GM23338 (cell line): ENCODE measurements around the gene EXOC4.

Experiments
- CREB1 ChIP-seq: fragments of 250-450 bp; sonication (Bioruptor Pico); IDR thresholded peaks from 2 replicates; pipeline ENCODE4 v1.5.0; 2020; ENCODE audit warnings: low read depth, mild to moderate bottlenecking, moderate library complexity
- CTCF ChIP-seq, 2 experiments: fragments of 200-600 bp in 1 of 2; sonication (generic) in 1 of 2; conservative IDR thresholded peaks; 2 replicates each; pipeline versions ENCODE4 v1.5.1 to v1.6.1; 2016 to 2017; ENCODE audit warnings: antibody characterized with exemption in 2 of 2, low read depth in 2 of 2, mild to moderate bottlenecking in 2 of 2, moderate library complexity in 1 of 2
- EZH2 ChIP-seq: fragments of 200-600 bp; sonication (generic); IDR thresholded peaks from one replicate; pipeline ENCODE4 v1.8.0; 2017; ENCODE audit warnings: antibody characterized with exemption, mild to moderate bottlenecking, low read depth; ENCODE audit not compliant: unreplicated experiment
- EZH2phosphoT487 ChIP-seq: fragments of 200-600 bp; sonication (generic); IDR thresholded peaks from one replicate; pipeline ENCODE4 v1.8.1; 2018; ENCODE audit warnings: antibody characterized with exemption; ENCODE audit not compliant: unreplicated experiment
- JUNB ChIP-seq: IDR thresholded peaks from one replicate; pipeline ENCODE4 v1.6.1; 2016; ENCODE audit warnings: antibody characterized with exemption; ENCODE audit not compliant: unreplicated experiment
- NANOG ChIP-seq: IDR thresholded peaks from 2 replicates; pipeline ENCODE4 v1.6.1; 2016; ENCODE audit warnings: antibody characterized with exemption, borderline replicate concordance
- POLR2AphosphoS5 ChIP-seq: IDR thresholded peaks from 2 replicates; pipeline ENCODE4 v1.6.1; 2016; ENCODE audit warnings: antibody characterized with exemption, low read depth
- REST ChIP-seq: IDR thresholded peaks from one replicate; pipeline ENCODE4 v1.6.1; 2018; ENCODE audit warnings: antibody characterized with exemption; ENCODE audit not compliant: unreplicated experiment
- ZNF114 ChIP-seq: fragments of 250-450 bp; sonication (Bioruptor Pico); IDR thresholded peaks from 2 replicates; pipeline ENCODE4 v1.5.0; 2020; ENCODE audit warnings: mild to moderate bottlenecking, moderate library complexity
- ZNF331 ChIP-seq: fragments of 250-450 bp; sonication (Bioruptor Pico); IDR thresholded peaks from 2 replicates; pipeline ENCODE4 v1.5.0; 2020; ENCODE audit warnings: low read depth, mild to moderate bottlenecking, moderate library complexity
- TF ChIP-seq, protein P1 (sequence below): fragments of 250-450 bp; sonication (Bioruptor Pico); IDR thresholded peaks from 2 replicates; pipeline ENCODE4 v1.5.0; 2020; ENCODE audit warnings: mild to moderate bottlenecking, moderate library complexity
- TF ChIP-seq, protein P2 (sequence below): IDR thresholded peaks from 2 replicates; pipeline ENCODE4 v1.6.1; 2016; ENCODE audit warnings: antibody characterized with exemption

DNA sequence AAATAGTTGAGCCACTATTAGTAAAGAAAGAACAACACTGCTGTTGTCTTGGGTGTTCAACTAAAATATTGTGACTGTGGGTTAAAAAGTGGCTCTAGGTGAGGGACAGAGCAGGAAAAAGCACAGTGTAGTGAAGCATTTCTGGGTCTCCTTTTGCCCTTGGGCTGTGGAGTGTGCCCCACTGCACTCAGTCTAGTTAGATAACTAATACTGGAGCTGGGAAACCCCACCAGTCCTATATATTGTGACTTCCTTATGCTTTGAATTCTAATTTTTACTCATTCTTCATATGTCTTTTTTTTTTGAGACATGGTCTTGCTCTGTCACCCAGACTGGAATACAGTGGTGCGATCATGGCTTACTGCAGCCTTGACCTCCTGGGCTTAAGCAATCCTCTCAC, 195.1 kb downstream of the EXOC4 start:
- no peak for TF ChIP-seq CTCF (conservative IDR thresholded peaks at IDR 0.05; ENCODE audit: low read depth in 2 of 2)
- no peak for TF ChIP-seq POLR2AphosphoS5
- TF ChIP-seq EZH2phosphoT487 = no peak
- TF ChIP-seq, protein P1, sequence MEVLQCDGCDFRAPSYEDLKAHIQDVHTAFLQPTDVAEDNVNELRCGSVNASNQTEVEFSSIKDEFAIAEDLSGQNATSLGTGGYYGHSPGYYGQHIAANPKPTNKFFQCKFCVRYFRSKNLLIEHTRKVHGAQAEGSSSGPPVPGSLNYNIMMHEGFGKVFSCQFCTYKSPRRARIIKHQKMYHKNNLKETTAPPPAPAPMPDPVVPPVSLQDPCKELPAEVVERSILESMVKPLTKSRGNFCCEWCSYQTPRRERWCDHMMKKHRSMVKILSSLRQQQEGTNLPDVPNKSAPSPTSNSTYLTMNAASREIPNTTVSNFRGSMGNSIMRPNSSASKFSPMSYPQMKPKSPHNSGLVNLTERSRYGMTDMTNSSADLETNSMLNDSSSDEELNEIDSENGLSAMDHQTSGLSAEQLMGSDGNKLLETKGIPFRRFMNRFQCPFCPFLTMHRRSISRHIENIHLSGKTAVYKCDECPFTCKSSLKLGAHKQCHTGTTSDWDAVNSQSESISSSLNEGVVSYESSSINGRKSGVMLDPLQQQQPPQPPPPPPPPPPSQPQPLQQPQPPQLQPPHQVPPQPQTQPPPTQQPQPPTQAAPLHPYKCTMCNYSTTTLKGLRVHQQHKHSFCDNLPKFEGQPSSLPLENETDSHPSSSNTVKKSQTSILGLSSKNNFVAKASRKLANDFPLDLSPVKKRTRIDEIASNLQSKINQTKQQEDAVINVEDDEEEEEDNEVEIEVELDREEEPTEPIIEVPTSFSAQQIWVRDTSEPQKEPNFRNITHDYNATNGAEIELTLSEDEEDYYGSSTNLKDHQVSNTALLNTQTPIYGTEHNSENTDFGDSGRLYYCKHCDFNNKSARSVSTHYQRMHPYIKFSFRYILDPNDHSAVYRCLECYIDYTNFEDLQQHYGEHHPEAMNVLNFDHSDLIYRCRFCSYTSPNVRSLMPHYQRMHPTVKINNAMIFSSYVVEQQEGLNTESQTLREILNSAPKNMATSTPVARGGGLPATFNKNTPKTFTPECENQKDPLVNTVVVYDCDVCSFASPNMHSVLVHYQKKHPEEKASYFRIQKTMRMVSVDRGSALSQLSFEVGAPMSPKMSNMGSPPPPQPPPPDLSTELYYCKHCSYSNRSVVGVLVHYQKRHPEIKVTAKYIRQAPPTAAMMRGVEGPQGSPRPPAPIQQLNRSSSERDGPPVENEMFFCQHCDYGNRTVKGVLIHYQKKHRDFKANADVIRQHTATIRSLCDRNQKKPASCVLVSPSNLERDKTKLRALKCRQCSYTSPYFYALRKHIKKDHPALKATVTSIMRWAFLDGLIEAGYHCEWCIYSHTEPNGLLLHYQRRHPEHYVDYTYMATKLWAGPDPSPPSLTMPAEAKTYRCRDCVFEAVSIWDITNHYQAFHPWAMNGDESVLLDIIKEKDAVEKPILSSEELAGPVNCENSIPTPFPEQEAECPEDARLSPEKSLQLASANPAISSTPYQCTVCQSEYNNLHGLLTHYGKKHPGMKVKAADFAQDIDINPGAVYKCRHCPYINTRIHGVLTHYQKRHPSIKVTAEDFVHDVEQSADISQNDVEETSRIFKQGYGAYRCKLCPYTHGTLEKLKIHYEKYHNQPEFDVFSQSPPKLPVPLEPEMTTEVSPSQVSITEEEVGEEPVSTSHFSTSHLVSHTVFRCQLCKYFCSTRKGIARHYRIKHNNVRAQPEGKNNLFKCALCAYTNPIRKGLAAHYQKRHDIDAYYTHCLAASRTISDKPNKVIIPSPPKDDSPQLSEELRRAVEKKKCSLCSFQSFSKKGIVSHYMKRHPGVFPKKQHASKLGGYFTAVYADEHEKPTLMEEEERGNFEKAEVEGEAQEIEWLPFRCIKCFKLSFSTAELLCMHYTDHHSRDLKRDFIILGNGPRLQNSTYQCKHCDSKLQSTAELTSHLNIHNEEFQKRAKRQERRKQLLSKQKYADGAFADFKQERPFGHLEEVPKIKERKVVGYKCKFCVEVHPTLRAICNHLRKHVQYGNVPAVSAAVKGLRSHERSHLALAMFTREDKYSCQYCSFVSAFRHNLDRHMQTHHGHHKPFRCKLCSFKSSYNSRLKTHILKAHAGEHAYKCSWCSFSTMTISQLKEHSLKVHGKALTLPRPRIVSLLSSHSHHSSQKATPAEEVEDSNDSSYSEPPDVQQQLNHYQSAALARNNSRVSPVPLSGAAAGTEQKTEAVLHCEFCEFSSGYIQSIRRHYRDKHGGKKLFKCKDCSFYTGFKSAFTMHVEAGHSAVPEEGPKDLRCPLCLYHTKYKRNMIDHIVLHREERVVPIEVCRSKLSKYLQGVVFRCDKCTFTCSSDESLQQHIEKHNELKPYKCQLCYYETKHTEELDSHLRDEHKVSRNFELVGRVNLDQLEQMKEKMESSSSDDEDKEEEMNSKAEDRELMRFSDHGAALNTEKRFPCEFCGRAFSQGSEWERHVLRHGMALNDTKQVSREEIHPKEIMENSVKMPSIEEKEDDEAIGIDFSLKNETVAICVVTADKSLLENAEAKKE (CRISPR knock-in tag) = no peak
- TF ChIP-seq JUNB = no peak
- TF ChIP-seq REST = no peak
- TF ChIP-seq ZNF331 (CRISPR knock-in tag) = no peak
- TF ChIP-seq CREB1 (CRISPR knock-in tag) = no peak
- no peak for TF ChIP-seq EZH2
- TF ChIP-seq NANOG = no peak
- no peak for TF ChIP-seq ZNF114
- TF ChIP-seq, protein P2, sequence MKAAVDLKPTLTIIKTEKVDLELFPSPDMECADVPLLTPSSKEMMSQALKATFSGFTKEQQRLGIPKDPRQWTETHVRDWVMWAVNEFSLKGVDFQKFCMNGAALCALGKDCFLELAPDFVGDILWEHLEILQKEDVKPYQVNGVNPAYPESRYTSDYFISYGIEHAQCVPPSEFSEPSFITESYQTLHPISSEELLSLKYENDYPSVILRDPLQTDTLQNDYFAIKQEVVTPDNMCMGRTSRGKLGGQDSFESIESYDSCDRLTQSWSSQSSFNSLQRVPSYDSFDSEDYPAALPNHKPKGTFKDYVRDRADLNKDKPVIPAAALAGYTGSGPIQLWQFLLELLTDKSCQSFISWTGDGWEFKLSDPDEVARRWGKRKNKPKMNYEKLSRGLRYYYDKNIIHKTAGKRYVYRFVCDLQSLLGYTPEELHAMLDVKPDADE = no peak
